Measurements from ENCODE around the gene RNF8.

The RNF8 gene

DNA sequence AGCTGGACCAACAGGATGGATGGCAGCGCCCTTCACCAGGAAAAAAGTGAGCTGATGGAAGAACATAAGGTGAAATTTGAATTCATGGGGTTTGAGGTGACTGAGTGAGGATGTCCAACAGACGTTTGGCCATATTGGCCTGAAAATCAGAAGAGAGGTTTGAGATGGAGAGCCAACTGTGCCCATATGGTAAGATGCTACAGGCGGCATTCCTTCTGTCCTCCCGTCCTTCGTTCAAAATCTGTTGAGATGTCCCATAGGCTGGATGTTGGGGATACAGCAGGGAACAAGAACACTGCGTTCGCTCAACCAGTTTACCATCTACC lies 78.8 kb downstream of the RNF8 start:
- peak overlapping the region; percentile 91 for H3K27ac ChIP-seq (ENCODE audit: low read length)
- 0 out of 2 replicates have a peak, but pooled peaks cover 3% of the 10 kb centered on the region for H3K36me3 ChIP-seq (replicated peaks; ENCODE audit: insufficient read depth, low read length)
- peaks cover 17% of the 10 kb centered on the region for H3F3A ChIP-seq (ENCODE audit: insufficient read depth, low read length)
- DNase-seq: no peak
- peak overlapping the region; percentile 96 for H3K4me3 ChIP-seq (ENCODE audit: low read length)
- H4K20me1 ChIP-seq (ENCODE audit: insufficient read depth, low read length): no peaks in the 10 kb centered on the region
- H3K9me2 ChIP-seq (replicated peaks; ENCODE audit: insufficient read depth, low read length): no peaks in the 10 kb centered on the region
- peaks cover 9% of the 10 kb centered on the region for H3K4me1 ChIP-seq (ENCODE audit: low read length)
- peak overlapping the region; percentile 93 for H3K9ac ChIP-seq (ENCODE audit: low read length)
- no peaks in the 10 kb centered on the region for H3K9me3 ChIP-seq (replicated peaks; ENCODE audit: insufficient read depth, low read length)
- peaks cover 39% of the 10 kb centered on the region for H3K79me2 ChIP-seq (ENCODE audit: low read length)
- peak overlapping the region; percentile 46 for H3K4me2 ChIP-seq (ENCODE audit: low read depth, low read length)
- H3K27me3 ChIP-seq (replicated peaks; ENCODE audit: insufficient read depth, low read length): no peaks in the 10 kb centered on the region
- TF ChIP-seq EZH2phosphoT487 (IDR thresholded peaks at IDR 0.05; ENCODE audit: low read length) (no peak), EZH2 (optimal IDR thresholded peaks at IDR 0.05; ENCODE audit: low read depth, low read length) (no peak), CTCF (IDR thresholded peaks at IDR 0.05; ENCODE audit: low read length) (no peak)
- H2AFZ ChIP-seq (ENCODE audit: low read length): peak overlapping the region; percentile 57

DNA sequence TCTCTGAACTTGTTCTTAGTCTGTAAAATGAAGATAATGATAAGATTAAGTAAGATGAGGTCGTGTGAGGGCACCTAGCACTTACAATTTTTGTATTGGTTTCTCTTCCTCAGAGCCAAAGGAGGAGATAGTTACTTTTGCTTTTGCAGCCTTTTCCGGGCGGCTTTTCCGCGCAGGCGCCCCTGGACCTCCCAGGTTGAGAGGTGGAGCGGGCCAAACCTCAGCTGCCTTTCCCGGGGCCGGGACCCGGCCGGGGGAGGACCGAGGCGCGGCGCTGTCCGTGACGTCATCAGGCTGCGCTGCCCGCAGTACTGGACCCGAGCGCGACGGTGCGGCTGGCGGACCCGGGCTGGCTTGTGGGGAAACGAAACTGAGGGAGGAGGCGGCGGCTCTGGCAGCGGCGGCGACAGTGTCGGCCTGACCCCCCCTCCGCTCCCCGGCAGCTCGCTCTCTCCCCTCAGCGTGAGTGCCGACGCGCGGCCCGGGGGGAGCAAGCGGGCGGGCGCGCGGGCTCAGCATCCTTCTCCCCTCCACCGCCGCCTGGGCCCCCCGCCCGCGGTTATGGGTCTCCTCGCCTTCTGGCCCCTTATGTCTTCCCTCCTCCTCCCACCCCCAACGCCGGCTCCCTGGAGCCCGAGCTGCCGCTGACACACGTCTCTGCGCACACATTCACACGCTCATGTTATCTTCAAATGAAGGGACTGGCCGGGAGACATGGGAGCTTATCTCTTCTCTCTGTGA lies 79.3 kb downstream of the RNF8 start, which contains the start of gene CMTR1:
Gene CMTR1 (plus strand): TSS at position 306 of the 741 bp plus-strand sequence. CDS start 2,409 bp downstream, outside the sequence.
- no peaks in the 10 kb centered on the region for H3K9me2 ChIP-seq (replicated peaks; ENCODE audit: insufficient read depth, low read length)
- peak within 1 kb of the TSS; percentile 98 for H3K4me2 ChIP-seq (ENCODE audit: low read depth, low read length)
- TF ChIP-seq EZH2 (optimal IDR thresholded peaks at IDR 0.05; ENCODE audit: low read depth, low read length): no peak
- TF ChIP-seq CTCF (IDR thresholded peaks at IDR 0.05; ENCODE audit: low read length): no peak
- TF ChIP-seq EZH2phosphoT487 (IDR thresholded peaks at IDR 0.05; ENCODE audit: low read length): no peak
- H3K4me3 ChIP-seq (ENCODE audit: low read length): peak within 1 kb of the TSS; percentile 96
- no peaks in the 10 kb centered on the region for H4K20me1 ChIP-seq (ENCODE audit: insufficient read depth, low read length)
- H3K27ac ChIP-seq (ENCODE audit: low read length): peak within 1 kb of the TSS; percentile 91
- H3K9me3 ChIP-seq (replicated peaks; ENCODE audit: insufficient read depth, low read length): no peaks in the 10 kb centered on the region
- H3K79me2 ChIP-seq (ENCODE audit: low read length): peaks cover 43% of the 10 kb centered on the region
- 0 out of 2 replicates have a peak, but pooled peaks cover 3% of the 10 kb centered on the region for H3K36me3 ChIP-seq (replicated peaks; ENCODE audit: insufficient read depth, low read length)
- H3K9ac ChIP-seq (ENCODE audit: low read length): peak within 1 kb of the TSS; percentile 93
- no peaks in the 10 kb centered on the region for H3K27me3 ChIP-seq (replicated peaks; ENCODE audit: insufficient read depth, low read length)
- peaks cover 17% of the 10 kb centered on the region for H3F3A ChIP-seq (ENCODE audit: insufficient read depth, low read length)
- H3K4me1 ChIP-seq (ENCODE audit: low read length): peaks cover 9% of the 10 kb centered on the region
- DNase-seq: peak; percentile 96
- peak within 1 kb of the TSS; percentile 78 for H2AFZ ChIP-seq (ENCODE audit: low read length)

- H4K20me1 ChIP-seq (ENCODE audit: insufficient read depth, low read length): no peaks in the 10 kb centered on the region
- TF ChIP-seq CTCF (IDR thresholded peaks at IDR 0.05; ENCODE audit: low read length): no peak
- no peak for TF ChIP-seq EZH2phosphoT487 (IDR thresholded peaks at IDR 0.05; ENCODE audit: low read length)
- no peak for TF ChIP-seq EZH2 (optimal IDR thresholded peaks at IDR 0.05; ENCODE audit: low read depth, low read length)
- peak overlapping the region; percentile 93 for H3K9ac ChIP-seq (ENCODE audit: low read length)
- no peaks in the 10 kb centered on the region for H3K9me3 ChIP-seq (replicated peaks; ENCODE audit: insufficient read depth, low read length)
- peak; percentile 46 for DNase-seq
- H2AFZ ChIP-seq (ENCODE audit: low read length): peak overlapping the region; percentile 78
- H3K36me3 ChIP-seq (replicated peaks; ENCODE audit: insufficient read depth, low read length): 0 out of 2 replicates have a peak, but pooled peaks cover 3% of the 10 kb centered on the region
- peaks cover 9% of the 10 kb centered on the region for H3K4me1 ChIP-seq (ENCODE audit: low read length)
- peak overlapping the region; percentile 91 for H3K27ac ChIP-seq (ENCODE audit: low read length)
- peaks cover 17% of the 10 kb centered on the region for H3F3A ChIP-seq (ENCODE audit: insufficient read depth, low read length)
- peaks cover 43% of the 10 kb centered on the region for H3K79me2 ChIP-seq (ENCODE audit: low read length)
- peak overlapping the region; percentile 98 for H3K4me2 ChIP-seq (ENCODE audit: low read depth, low read length)
- peak overlapping the region; percentile 96 for H3K4me3 ChIP-seq (ENCODE audit: low read length)
- H3K9me2 ChIP-seq (replicated peaks; ENCODE audit: insufficient read depth, low read length): no peaks in the 10 kb centered on the region
- no peaks in the 10 kb centered on the region for H3K27me3 ChIP-seq (replicated peaks; ENCODE audit: insufficient read depth, low read length)
These were observed 80.0 kb downstream of the RNF8 start for GRCh38 chr6:37433657-37434271.
